Vagina (tissue), 2 donors: ENCODE results near the gene TSPAN15.

Experiments used
- CTCF ChIP-seq, 3 experiments: fragments of 450-650 bp in 2 of 3; fragments of 200-600 bp in 1 of 3; sonication (generic) in 1 of 3; IDR thresholded peaks; one replicate each; pipeline ENCODE4 v1.5.1; 2017 to 2019; ENCODE audit warnings: antibody characterized with exemption in 3 of 3, mild to moderate bottlenecking in 2 of 3, moderate library complexity in 2 of 3
- POLR2A ChIP-seq, 2 donors: fragments of 450-650 bp; IDR thresholded peaks; one replicate each; pipeline ENCODE4 v1.6.1; 2017; ENCODE audit warnings: antibody characterized with exemption in 2 of 2, mild to moderate bottlenecking in 2 of 2, moderate library complexity in 2 of 2
- POLR2AphosphoS5 ChIP-seq, 2 donors: sonication (generic); formaldehyde crosslinking; IDR thresholded peaks; one replicate each; pipeline ENCODE4 v1.9.0; 2017; ENCODE audit warnings: antibody characterized with exemption in 2 of 2, mild to moderate bottlenecking in 2 of 2, low read depth in 1 of 2; ENCODE audit not compliant: insufficient read depth in 1 of 2

GRCh38 chr10:69506834-69507713, 55.8 kb downstream of the TSPAN15 start:
- TF ChIP-seq CTCF (IDR thresholded peaks at IDR 0.05) (no peak), POLR2A (IDR thresholded peaks at IDR 0.05) (no peak), POLR2AphosphoS5 (IDR thresholded peaks at IDR 0.05; ENCODE audit: insufficient read depth in 1 of 2, low read depth in 1 of 2) (peak in 1 of 2 donors; percentile 19)
